HepG2 (cell line): ENCODE measurements around the gene TNK1. TPM values are rescaled to one million over a fixed set of nuclear protein-coding genes. Genes with fewer than 3 reads are reported as not detected.

Experiments used
- ATAD3A ChIP-seq: sonication (generic); formaldehyde crosslinking; IDR thresholded peaks from 2 replicates; pipeline ENCODE4 v1.4.0; 2020; ENCODE audit warnings: missing genetic modification reagents
- ELK4 ChIP-seq: sonication (generic); formaldehyde crosslinking; IDR thresholded peaks from 2 replicates; pipeline ENCODE4 v1.9.0; 2021; ENCODE audit warnings: missing genetic modification reagents, borderline replicate concordance
- HHEX ChIP-seq: IDR thresholded peaks from 2 replicates; pipeline ENCODE4 v1.6.1; 2016; ENCODE audit warnings: control low read depth
- IKZF4 ChIP-seq: sonication (generic); formaldehyde crosslinking; IDR thresholded peaks from 2 replicates; pipeline ENCODE4 v1.5.1; 2020; ENCODE audit warnings: borderline replicate concordance, mild to moderate bottlenecking, low read depth, missing genetic modification reagents; ENCODE audit errors: not compliant biosample characterization
- KLF11 ChIP-seq: IDR thresholded peaks from 2 replicates; pipeline ENCODE4 v1.6.1; 2016; ENCODE audit warnings: missing compliant biosample characterization
- MBD4 ChIP-seq: IDR thresholded peaks from 2 replicates; pipeline ENCODE4 v1.6.1; 2012; ENCODE audit warnings: low read length, inconsistent platforms, borderline replicate concordance
- NRL ChIP-seq: sonication (generic); formaldehyde crosslinking; IDR thresholded peaks from 2 replicates; pipeline ENCODE4 v1.5.0; 2020; ENCODE audit warnings: missing genetic modification reagents, mild to moderate bottlenecking, moderate library complexity, borderline replicate concordance
- RBAK ChIP-seq: sonication (generic); formaldehyde crosslinking; IDR thresholded peaks from 2 replicates; pipeline ENCODE4 v1.5.1; 2020; ENCODE audit warnings: mild to moderate bottlenecking, missing genetic modification reagents
- TEF ChIP-seq: sonication (generic); formaldehyde crosslinking; IDR thresholded peaks from 2 replicates; pipeline ENCODE4 v1.5.0; 2020; ENCODE audit warnings: missing genetic modification reagents
- TFDP1 ChIP-seq: IDR thresholded peaks from 2 replicates; pipeline ENCODE4 v1.6.1; 2016; ENCODE audit warnings: missing compliant biosample characterization, missing genetic modification reagents, borderline replicate concordance
- polyA plus RNA-seq, 8 experiments: library from polyadenylated mRNA; depleted of rRNA in 3 of 8; stranded (reverse) in 7 of 8; unstranded in 1 of 8; fragments of >200 nt; fragmentation: Illumina TruSeq in 4 of 8; extraction: Trizol in 4 of 8; gene quantifications; 2 replicates each; pipeline versions ENCODE4 v1.2.1 to v1.2.3, GENCODE V29; 2011 to 2016; ENCODE audit warnings: low read depth in 4 of 8, missing spikeins in 1 of 8, mixed read lengths in 1 of 8; ENCODE audit not compliant: insufficient read depth in 1 of 8
- total RNA-seq, 5 experiments: library from RNA; depleted of rRNA; stranded (reverse); fragments of >200 nt; fragmentation: Illumina TruSeq; extraction: Trizol; gene quantifications; 2 replicates each; pipeline ENCODE4 v1.2.3, GENCODE V29; 2016; ENCODE audit warnings: low read depth in 1 of 5

TNK1 gene
- total and polyA plus RNA-seq, 2 of the 13 experiments (the other 11 are each of a cell fraction or from before 2014, with no cell fraction given): 2.0 to 3.5 TPM

- TF ChIP-seq TFDP1 (CRISPR knock-in tag): no peak
- no peak for TF ChIP-seq KLF11
- no peak for TF ChIP-seq IKZF4
- no peak for TF ChIP-seq ELK4
- no peak for TF ChIP-seq TEF (CRISPR knock-in tag)
- TF ChIP-seq MBD4: no peak
- TF ChIP-seq HHEX (CRISPR knock-in tag): no peak
- TF ChIP-seq NRL: no peak
- TF ChIP-seq ATAD3A (CRISPR knock-in tag): no peak
- TF ChIP-seq RBAK: no peak
- TF ChIP-seq, all 625 proteins: peak for 0
Observed at GRCh38 chr17:7391307-7391706, 10.4 kb downstream of the TNK1 start (continued).
